Measurements from ENCODE around the gene CERCAM.

The CERCAM gene

DNA sequence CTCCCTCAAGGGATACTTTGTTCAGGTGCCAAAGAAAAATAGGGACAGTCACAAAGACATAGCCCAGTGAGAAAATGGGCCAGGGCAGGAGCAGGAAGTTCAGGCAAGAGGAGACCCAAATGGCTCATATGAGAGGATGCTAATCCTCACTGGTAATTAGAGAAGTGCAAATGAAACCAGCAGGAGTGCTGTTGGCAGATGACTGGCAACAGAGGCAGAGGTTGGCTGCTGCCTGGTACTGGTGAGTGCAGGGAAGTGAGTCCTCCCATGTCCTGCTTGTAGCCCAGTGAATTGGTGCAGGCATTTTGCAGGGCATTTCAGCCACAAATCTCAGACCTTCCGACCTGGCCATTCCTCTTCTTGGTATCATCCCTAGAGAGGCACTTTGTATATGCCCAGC is 58.6 kb downstream of the CERCAM start:
- Histone ChIP-seq H3K36me3 (ENCODE audit: insufficient read depth, low read length) (peaks cover 33% of the 10 kb centered on the region), H3K27ac (no peak overlapping the region), H3K9me3 (ENCODE audit: low read depth, low read length) (no peaks in the 10 kb centered on the region), H3K4me3 (no peak overlapping the region), H3K9ac (ENCODE audit: insufficient read length) (no peak overlapping the region)
- DNase-seq (ENCODE audit: low read depth, low spot score): no peak
- TF ChIP-seq EZH2 (IDR thresholded peaks at IDR 0.05) (no peak), POLR2AphosphoS5 (IDR thresholded peaks at IDR 0.05; ENCODE audit: borderline replicate concordance, low read depth, low read length) (no peak), FOXP2 (optimal IDR thresholded peaks at IDR 0.05; ENCODE audit: control extremely low read depth, extremely low read length, insufficient read depth) (no peak)

DNA sequence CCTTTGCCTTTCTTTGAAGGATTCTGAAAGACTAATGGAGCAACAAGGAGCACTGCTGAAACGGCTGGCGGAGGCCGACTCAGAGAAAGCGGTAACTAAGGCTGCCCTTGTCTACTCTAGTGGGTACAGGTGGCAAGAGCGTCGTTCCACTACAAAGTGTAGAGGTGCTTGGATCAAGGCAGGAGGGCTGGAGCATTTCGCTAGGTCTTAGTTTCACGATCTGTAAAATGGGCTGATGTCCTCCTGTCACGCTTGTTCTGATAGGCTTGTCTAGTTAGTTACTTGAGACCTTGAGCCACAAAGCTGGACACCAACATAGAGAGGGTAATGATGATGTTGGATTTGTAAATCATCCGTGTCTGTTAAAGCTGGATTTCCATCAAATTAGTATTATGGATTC is 60.9 kb downstream of the CERCAM start:
- DNase-seq (ENCODE audit: low read depth, low spot score): no peak
- H3K9ac ChIP-seq (ENCODE audit: insufficient read length): no peak overlapping the region
- no peak overlapping the region for H3K4me3 ChIP-seq
- no peaks in the 10 kb centered on the region for H3K9me3 ChIP-seq (ENCODE audit: low read depth, low read length)
- peaks cover 47% of the 10 kb centered on the region; the same call in 1 of the 2 replicates for H3K36me3 ChIP-seq (ENCODE audit: insufficient read depth, low read length)
- no peak for TF ChIP-seq FOXP2 (optimal IDR thresholded peaks at IDR 0.05; ENCODE audit: control extremely low read depth, extremely low read length, insufficient read depth)
- no peak for TF ChIP-seq EZH2 (IDR thresholded peaks at IDR 0.05)
- no peak for TF ChIP-seq POLR2AphosphoS5 (IDR thresholded peaks at IDR 0.05; ENCODE audit: borderline replicate concordance, low read depth, low read length)
- no peak overlapping the region for H3K27ac ChIP-seq

- no peaks in the 10 kb centered on the region for H3K9me3 ChIP-seq (ENCODE audit: low read depth, low read length)
- H3K9ac ChIP-seq (ENCODE audit: insufficient read length): no peak overlapping the region
- peaks cover 50% of the 10 kb centered on the region; the same call in 1 of the 2 replicates for H3K36me3 ChIP-seq (ENCODE audit: insufficient read depth, low read length)
- TF ChIP-seq FOXP2 (optimal IDR thresholded peaks at IDR 0.05; ENCODE audit: control extremely low read depth, extremely low read length, insufficient read depth): no peak
- no peak for TF ChIP-seq EZH2 (IDR thresholded peaks at IDR 0.05)
- no peak for TF ChIP-seq POLR2AphosphoS5 (IDR thresholded peaks at IDR 0.05; ENCODE audit: borderline replicate concordance, low read depth, low read length)
- no peak overlapping the region for H3K27ac ChIP-seq
- H3K4me3 ChIP-seq: no peak overlapping the region
- no peak for DNase-seq (ENCODE audit: low read depth, low spot score)
These were observed 61.5 kb downstream of the CERCAM start for GRCh38 chr9:128482186-128482585.

- peaks cover 51% of the 10 kb centered on the region; the same call in 1 of the 2 replicates for H3K36me3 ChIP-seq (ENCODE audit: insufficient read depth, low read length)
- no peak for TF ChIP-seq FOXP2 (optimal IDR thresholded peaks at IDR 0.05; ENCODE audit: control extremely low read depth, extremely low read length, insufficient read depth)
- no peak for TF ChIP-seq POLR2AphosphoS5 (IDR thresholded peaks at IDR 0.05; ENCODE audit: borderline replicate concordance, low read depth, low read length)
- no peak for TF ChIP-seq EZH2 (IDR thresholded peaks at IDR 0.05)
These were observed 64.2 kb downstream of the CERCAM start for GRCh38 chr9:128484686-128485413.

GRCh38 chr9:128485414-128485855 is 64.8 kb downstream of the CERCAM start:
- Histone ChIP-seq H3K36me3 (ENCODE audit: insufficient read depth, low read length) (peaks cover 53% of the 10 kb centered on the region; the same call in 1 of the 2 replicates), H3K27ac (no peak overlapping the region), H3K9me3 (ENCODE audit: low read depth, low read length) (no peaks in the 10 kb centered on the region), H3K9ac (ENCODE audit: insufficient read length) (no peak overlapping the region), H3K4me3 (no peak overlapping the region)
- TF ChIP-seq EZH2 (IDR thresholded peaks at IDR 0.05): no peak
- TF ChIP-seq FOXP2 (optimal IDR thresholded peaks at IDR 0.05; ENCODE audit: control extremely low read depth, extremely low read length, insufficient read depth): no peak
- TF ChIP-seq POLR2AphosphoS5 (IDR thresholded peaks at IDR 0.05; ENCODE audit: borderline replicate concordance, low read depth, low read length): no peak
- no peak for DNase-seq (ENCODE audit: low read depth, low spot score)

More at GRCh38 chr9:128484686-128485413, 64.2 kb downstream of the CERCAM start:
- no peak for DNase-seq (ENCODE audit: low read depth, low spot score)
- Histone ChIP-seq H3K4me3 (no peak overlapping the region), H3K9ac (ENCODE audit: insufficient read length) (no peak overlapping the region), H3K9me3 (ENCODE audit: low read depth, low read length) (no peaks in the 10 kb centered on the region), H3K27ac (no peak overlapping the region)

GRCh38 chr9:128486201-128486600 is 65.5 kb downstream of the CERCAM start:
- TF ChIP-seq POLR2AphosphoS5 (IDR thresholded peaks at IDR 0.05; ENCODE audit: borderline replicate concordance, low read depth, low read length) (no peak), EZH2 (IDR thresholded peaks at IDR 0.05) (no peak), FOXP2 (optimal IDR thresholded peaks at IDR 0.05; ENCODE audit: control extremely low read depth, extremely low read length, insufficient read depth) (no peak)
- no peaks in the 10 kb centered on the region for H3K9me3 ChIP-seq (ENCODE audit: low read depth, low read length)
- H3K36me3 ChIP-seq (ENCODE audit: insufficient read depth, low read length): peaks cover 48% of the 10 kb centered on the region; the same call in 1 of the 2 replicates
- no peak for DNase-seq (ENCODE audit: low read depth, low spot score)
- H3K27ac ChIP-seq: no peak overlapping the region
- no peak overlapping the region for H3K9ac ChIP-seq (ENCODE audit: insufficient read length)
- H3K4me3 ChIP-seq: no peak overlapping the region

Data from SK-N-MC (cell line).